GM10847 (cell line): ENCODE measurements around the gene DCAF8.
A peak's percentile ranks its signal among the peaks of the same experiment; 100 is the strongest.

ENCODE experiments used
- POLR2A ChIP-seq: IDR thresholded peaks from 2 replicates; pipeline ENCODE4 v1.6.1; 2011; ENCODE audit not compliant: insufficient read length; ENCODE audit errors: extremely low read depth

DCAF8 gene

DNA sequence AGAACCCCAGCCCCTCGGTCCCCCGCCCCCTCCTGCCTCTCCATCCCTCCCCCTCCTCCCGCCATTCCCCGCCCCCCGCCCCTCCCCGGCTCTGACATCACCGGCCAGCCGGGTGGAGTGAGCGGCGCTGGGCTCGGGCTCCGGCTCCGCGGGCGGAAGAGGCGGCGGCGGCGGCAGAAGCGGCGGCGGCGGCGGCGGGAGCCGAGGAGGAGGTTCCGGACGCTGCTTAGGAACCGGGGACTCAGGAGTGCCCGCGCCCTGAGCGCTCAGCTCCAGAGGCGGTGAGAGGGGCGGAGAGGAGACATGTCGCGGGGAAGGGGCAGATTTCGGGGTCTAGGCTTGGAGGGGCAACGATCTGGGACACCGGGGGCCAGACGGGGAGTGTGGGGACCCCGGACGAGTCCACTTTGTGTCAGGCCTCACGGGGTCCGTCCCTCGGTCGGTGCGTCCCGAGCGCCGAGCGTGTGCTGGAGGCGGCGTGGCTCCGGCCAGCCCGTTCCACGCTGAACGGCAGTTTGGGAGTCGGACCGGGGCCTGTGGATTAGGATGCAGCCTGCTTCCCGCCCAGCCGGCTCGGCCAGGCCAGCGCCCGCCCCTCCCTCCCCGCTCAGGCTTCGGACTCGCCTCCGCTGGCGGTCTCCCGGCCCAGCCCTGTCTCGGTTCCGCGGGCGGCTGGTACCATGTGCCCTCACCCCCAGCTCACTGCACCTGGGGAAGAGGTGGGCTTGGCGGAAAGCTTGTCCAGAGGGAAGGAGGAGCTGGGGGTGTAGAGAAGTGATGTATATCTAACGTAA lies 56.9 kb downstream of the DCAF8 start, which contains the start of gene PEA15:
Gene PEA15 (plus strand): TSS at position 143 of the 794 bp plus-strand sequence. CDS start 6,161 bp downstream, outside the sequence.
- peak; percentile 42 for TF ChIP-seq POLR2A

- no peak for TF ChIP-seq POLR2A
These were observed 57.7 kb downstream of the DCAF8 start for GRCh38 chr1:160204526-160205241.

- no peak for TF ChIP-seq POLR2A
These were observed 61.6 kb downstream of the DCAF8 start for GRCh38 chr1:160200786-160201185.

GRCh38 chr1:160197231-160197630 lies 65.1 kb downstream of the DCAF8 start:
- no peak for TF ChIP-seq POLR2A

- TF ChIP-seq POLR2A: no peak
These were observed 66.2 kb downstream of the DCAF8 start for GRCh38 chr1:160196143-160196542.

GRCh38 chr1:160194737-160195059 lies 67.7 kb downstream of the DCAF8 start:
- no peak for TF ChIP-seq POLR2A

DNA sequence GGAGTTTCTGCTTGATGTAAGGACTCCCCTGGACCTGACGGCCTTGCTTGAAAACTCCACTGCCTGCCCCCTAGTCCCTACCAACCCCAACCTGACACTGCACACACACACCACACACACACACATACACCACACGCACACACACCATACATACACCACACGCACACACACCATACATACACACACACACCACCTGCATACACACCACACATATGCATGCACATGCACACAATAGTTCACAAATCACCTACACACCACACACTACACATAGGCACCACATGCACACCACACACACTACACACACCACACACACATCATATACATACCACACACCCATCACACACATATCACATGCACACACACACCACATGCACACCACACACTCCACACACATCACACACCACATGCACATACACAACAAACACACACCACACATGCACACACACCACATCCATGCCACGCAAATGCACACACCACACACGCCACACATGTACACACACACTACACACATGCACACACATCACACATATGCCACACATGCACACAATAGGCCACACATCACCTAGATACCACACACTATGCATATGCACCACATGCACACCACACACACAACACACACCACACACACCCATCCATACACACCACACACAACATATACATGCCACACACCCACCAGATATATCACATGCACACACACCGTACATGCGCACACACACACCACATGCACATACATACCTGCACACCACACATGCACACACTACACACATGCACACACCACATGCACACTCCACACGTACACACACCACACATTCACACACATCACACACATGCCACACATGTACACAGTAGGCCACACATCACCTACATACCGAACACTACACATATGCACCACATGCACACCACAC lies 68.3 kb downstream of the DCAF8 start:
- TF ChIP-seq POLR2A: no peak

DNA sequence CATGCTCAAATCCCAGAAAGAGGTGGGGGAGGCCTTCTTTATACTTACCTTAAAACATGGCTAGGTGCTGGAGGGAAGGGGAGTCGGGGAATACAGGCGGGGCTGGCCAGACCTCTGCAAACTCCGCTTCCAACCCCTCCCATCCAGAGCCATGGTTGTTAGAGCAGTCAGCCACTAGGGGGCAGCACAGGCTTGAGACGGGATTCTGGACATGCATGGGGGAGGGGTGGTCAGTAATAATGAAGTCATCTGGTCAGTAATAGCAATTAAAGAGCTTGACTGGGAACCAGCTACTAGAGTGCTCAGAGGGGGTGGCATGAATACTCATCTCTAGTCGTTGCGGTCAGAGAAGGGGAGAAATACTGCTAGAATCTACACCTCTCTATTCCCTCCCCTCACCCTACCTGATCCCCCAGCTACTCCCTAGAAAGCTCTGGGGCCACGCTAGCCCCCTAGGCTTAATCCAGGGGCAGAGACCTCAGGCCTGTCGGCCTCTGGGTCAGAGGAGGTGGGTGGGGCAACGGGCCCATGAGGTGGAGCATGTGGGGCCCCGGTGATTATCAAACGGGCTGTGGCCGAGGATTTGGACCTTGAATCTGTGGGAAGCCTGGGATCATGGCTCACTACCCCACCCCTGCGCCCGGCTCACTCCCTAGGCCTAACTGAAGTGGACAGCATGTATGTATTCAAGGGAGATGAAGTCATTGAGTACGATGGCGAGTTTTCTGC lies 69.1 kb downstream of the DCAF8 start:
- no peak for TF ChIP-seq POLR2A

DNA sequence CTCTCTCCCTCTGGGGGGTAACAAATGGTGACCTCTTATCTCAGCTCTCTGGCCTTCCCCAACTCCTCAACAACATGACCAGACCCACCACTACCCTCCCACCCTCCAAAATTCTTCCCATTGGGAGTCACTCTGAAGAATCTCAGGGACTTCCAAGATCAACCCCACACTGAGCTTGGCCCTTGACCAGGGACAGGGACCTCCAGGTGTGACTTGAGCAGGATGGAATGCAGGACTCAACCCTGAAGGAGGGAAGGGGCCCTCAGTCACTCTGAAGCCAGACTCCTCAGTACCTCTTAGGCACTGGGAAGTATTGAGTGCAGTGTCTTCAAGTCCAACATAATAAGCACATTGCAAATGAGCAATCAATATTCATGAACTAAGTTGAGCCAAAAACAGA lies 70.1 kb downstream of the DCAF8 start:
- TF ChIP-seq POLR2A: no peak

DNA sequence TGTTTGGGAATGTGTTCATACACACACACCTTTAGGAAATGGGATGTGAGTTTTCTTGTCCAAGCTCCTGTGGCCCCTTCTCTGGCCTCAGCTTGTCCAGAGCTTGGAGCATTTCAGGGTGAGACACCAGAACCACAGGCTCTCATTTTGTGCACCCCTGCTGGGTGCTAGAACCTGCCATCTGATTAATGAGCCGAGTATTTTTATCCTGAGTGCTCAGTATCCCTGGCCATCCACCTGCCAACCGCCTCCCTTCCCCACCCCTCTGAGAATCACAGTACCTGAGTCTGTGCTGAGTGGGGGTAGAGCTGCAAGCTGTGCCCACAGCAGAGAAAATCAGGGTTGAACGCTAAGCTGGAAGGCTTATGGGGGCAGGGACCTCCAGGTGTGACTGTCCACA lies 70.6 kb downstream of the DCAF8 start:
- TF ChIP-seq POLR2A: no peak

DNA sequence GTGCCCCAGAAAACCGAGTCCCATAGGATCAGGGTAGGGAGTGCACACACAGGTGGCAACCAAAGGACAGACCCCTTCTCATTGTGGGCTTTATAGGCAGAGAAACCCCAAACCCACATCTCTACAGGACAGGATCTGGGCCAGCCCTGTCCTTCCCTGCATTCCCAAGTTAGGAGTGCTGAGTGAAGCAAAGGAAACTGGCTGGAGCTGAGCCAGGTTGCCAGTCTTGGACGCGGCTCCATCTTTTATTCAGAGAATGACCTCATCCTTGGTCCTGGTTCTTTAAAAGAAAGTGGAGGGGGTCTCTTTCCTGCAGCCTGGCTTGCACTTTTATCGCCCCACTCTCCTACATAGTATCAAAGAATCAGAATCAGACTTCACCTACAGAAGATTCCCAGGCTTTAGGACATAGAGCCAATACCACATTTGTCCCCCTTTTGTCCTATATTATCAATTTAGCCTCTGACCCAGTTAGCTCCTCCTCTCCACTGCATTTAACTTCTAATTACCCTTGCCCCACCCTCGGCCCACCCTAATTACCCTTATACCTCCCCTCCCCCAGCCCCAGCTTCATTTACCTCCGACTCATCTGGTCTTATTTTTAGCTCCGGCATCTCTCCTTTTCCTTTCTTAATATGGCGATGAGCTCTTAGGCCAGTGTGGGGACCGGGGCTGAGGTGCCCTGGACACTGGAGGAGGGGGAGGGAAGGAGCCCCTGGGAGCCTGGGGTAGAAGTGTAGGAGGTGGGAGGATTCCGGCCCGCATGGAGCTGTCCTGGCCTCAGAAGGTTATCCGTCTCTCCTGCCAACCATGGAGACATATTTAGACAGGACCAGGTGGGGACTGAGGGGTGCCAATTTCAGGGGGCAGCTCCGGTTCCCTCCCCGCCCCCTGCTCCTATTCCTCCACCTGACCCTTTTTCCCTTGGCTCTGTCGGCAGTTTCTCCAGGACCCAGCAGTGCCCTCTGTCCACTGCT lies 72.4 kb downstream of the DCAF8 start, which contains the start of gene CASQ1:
Gene CASQ1 (plus strand): TSS at position 927 of the 977 bp plus-strand sequence. CDS start 177 bp downstream, outside the sequence.
- TF ChIP-seq POLR2A: no peak

DNA sequence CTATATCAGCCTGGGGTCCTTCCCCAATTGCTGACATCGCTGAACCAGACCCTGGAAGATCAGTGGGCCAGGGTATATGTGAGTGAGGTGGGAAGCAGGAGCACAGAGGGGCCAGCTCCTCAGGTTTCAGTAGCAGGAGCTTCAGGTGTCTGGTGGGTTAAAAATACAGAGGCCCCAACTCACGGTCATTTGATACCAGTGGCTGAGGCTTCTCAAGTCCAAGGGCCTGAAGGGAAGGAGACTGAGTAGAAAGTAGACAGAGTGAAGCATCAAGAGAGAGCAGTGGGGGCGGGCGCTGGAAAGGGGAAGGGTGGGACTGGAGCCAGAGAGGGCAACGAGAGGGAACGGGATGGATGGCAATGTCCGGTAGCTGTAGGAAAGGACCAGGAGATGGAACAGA lies 74.0 kb downstream of the DCAF8 start:
- TF ChIP-seq POLR2A: no peak

GRCh38 chr1:160187407-160187806 lies 74.9 kb downstream of the DCAF8 start:
- TF ChIP-seq POLR2A: no peak

DNA sequence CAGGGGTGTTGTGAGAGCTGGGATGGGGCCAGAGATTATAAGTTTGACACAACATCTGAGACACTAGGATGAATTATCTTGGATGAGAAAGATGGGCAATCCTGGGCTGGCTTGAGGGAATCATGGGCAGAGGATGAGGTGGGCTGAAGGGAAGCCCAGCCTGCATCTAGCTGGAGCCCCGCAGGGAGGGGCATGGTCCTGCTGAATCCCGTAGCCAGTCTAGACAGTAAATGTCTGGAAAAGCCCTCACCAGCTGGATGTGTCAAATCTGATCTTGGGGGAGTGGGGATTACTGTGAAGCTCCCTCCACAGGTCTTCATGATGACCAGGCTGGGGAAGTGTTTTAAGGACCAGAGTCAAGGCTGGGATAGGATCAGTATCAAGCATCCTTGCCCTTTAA lies 75.6 kb downstream of the DCAF8 start:
- no peak for TF ChIP-seq POLR2A
